ENCODE data around the gene SEMA6A. TPM values are rescaled to one million over a fixed set of nuclear protein-coding genes. Genes with fewer than 3 reads are reported as not detected.

The SEMA6A gene
- total RNA-seq, 6 experiments from 2014 or later = 4.5 to 12.0 (median 8.4) TPM

GRCh38 chr5:116571568-116572349, 2.9 kb downstream of the SEMA6A start:
- H3K4me3 ChIP-seq = peak overlapping the region; percentile 42 to 64 (median 58)
- H3K36me3 ChIP-seq = no peaks in the 10 kb centered on the region
- H3K27ac ChIP-seq = peak overlapping the region in 2 of 3 donors; percentile 13 to 53
- peaks cover 0 to 31% of the 10 kb centered on the region in 2 donors for H3K27me3 ChIP-seq
- no peaks in the 10 kb centered on the region for H3K9me3 ChIP-seq
- 38% methylated on average over 12 of the region's 17 CpGs for WGBS (ENCODE audit: insufficient coverage, low coverage, low lambda C conversion rate, missing lambda C conversion rate)
- ATAC-seq = no peak
- DNase-seq = no peak
- TF ChIP-seq CTCF (IDR thresholded peaks at IDR 0.05) (no peak), POLR2A (IDR thresholded peaks at IDR 0.05) (no peak)
- intact Hi-C loops (cut with DNase I) = loop anchor here in 1 of 2 donors (10.0 kb wide), 1 partner anchor 373 kb away; no protein-coding TSS in a partner anchor
- H3K4me1 ChIP-seq = peaks cover 0 to 35% (median 9%) of the 10 kb centered on the region in 4 donors

GRCh38 chr5:116569999-116570398, 4.6 kb downstream of the SEMA6A start:
- Histone ChIP-seq H3K4me3 (no peak overlapping the region), H3K4me1 (peaks cover 0 to 26% (median 5%) of the 10 kb centered on the region in 4 donors), H3K9me3 (no peaks in the 10 kb centered on the region), H3K27ac (no peak overlapping the region), H3K36me3 (no peaks in the 10 kb centered on the region), H3K27me3 (peaks cover 0 to 31% of the 10 kb centered on the region in 2 donors)
- no peak for TF ChIP-seq POLR2A (IDR thresholded peaks at IDR 0.05)
- no peak for TF ChIP-seq CTCF (IDR thresholded peaks at IDR 0.05)
- intact Hi-C loops (cut with DNase I) = loop anchor here in 1 of 2 donors (10.0 kb wide), 1 partner anchor 375 kb away; no protein-coding TSS in a partner anchor
- DNase-seq (no peak), ATAC-seq (no peak)
- WGBS (ENCODE audit: insufficient coverage, low coverage, low lambda C conversion rate, missing lambda C conversion rate) = 60% methylated on average over 4 of the region's 4 CpGs

- TF ChIP-seq CTCF (IDR thresholded peaks at IDR 0.05) (no peak), POLR2A (IDR thresholded peaks at IDR 0.05) (no peak)
- Histone ChIP-seq H3K4me3 (no peak overlapping the region), H3K4me1 (peaks cover 0 to under 1% (median 0%) of the 10 kb centered on the region in 4 donors), H3K27me3 (peaks cover 0 to 9% of the 10 kb centered on the region in 2 donors), H3K9me3 (no peaks in the 10 kb centered on the region), H3K36me3 (no peaks in the 10 kb centered on the region), H3K27ac (no peak overlapping the region)
- no peak for ATAC-seq
- intact Hi-C loops (cut with DNase I) = no loop called here
- 74% methylated on average over 2 of the region's 2 CpGs for WGBS (ENCODE audit: insufficient coverage, low coverage, low lambda C conversion rate, missing lambda C conversion rate)
- no peak for DNase-seq
Measured at GRCh38 chr5:116567106-116567505, 7.5 kb downstream of the SEMA6A start.

DNA sequence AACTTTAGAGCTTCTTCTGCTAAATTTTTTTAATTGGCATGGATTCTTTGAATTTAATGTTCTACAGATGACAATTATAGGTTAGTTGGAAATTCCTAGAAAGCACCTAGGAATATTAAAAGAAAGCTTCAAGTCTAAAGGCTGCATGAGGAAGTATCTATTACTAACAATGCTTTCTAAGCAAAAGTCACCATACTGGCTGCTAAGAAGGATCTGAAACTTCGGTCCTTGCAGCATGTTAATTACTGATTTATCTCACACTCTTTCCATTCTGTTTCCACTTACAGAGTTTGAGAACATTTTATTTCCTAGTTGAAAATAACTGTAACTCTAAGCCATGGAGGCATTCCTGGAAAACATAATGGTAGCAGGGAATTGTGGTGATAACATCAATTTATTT, 8.4 kb downstream of the SEMA6A start:
- no peak overlapping the region for H3K27ac ChIP-seq
- intact Hi-C loops (cut with DNase I) = no loop called here
- no peak for DNase-seq
- 69% methylated on average over 1 of the region's 1 CpG for WGBS (ENCODE audit: insufficient coverage, low coverage, low lambda C conversion rate, missing lambda C conversion rate)
- no peak overlapping the region for H3K4me3 ChIP-seq
- peaks cover 0 to under 1% of the 10 kb centered on the region in 2 donors for H3K27me3 ChIP-seq
- ATAC-seq = no peak
- H3K9me3 ChIP-seq = no peaks in the 10 kb centered on the region
- no peaks in the 10 kb centered on the region for H3K36me3 ChIP-seq
- TF ChIP-seq CTCF (IDR thresholded peaks at IDR 0.05) (no peak), POLR2A (IDR thresholded peaks at IDR 0.05) (no peak)
- H3K4me1 ChIP-seq = no peaks in the 10 kb centered on the region

Data from right lobe of liver (tissue), 6 donors.